ENCODE measurements around the gene KLHDC3.

KLHDC3 gene

DNA sequence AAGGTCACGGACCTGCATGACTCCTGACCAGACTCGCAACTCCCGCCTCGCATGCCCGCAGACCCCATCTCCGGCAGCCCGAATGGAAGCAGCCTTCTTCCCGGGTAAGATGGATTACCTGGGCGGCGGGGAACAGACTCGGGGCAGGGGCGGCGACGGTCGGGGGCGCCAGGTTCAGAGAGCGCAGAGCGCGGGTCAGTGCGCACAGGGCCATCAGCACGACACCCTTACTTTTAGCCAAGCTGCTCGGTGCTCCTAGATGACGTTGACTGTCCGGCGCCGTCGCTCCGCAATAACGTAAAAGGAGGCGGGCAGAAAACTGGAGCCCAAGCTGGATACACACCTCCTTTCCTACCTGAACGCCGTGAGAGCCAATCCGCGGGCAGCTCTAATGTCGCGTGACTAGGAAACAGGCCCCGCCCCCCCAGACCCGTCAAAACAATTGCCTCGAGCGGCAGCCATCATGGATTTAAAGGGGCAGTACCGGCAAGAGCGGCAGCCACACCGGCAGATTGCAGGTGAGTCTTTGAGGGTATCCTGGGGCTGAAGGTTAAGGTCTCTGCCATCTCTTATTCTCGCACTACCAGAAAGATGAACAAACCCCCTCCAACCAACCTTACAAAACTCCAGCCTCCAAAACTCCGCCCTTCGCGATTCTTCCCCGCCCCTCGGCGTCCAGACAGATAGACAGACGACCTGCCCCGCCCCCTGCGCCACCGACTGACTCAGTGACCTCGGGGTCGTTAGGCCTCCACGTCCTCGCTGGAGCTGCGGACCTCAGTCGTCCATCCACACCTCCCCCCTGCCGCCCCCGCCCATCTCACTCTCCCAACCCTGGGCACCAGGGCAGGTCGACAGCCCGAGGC, 45.4 kb downstream of the KLHDC3 start, which contains the start of the genes KLC4 and MRPL2:
TSS of gene KLC4 (plus strand) at position 464 of the 866 bp plus-strand sequence. CDS start 1,705 bp downstream, outside the sequence.
TSS of gene MRPL2 (minus strand) at position 267 of the 866 bp plus-strand sequence. CDS start at position 214, 53 bp downstream.
- DNase-seq = peak; percentile 99

GRCh38 chr6:43060034-43060754, 46.1 kb downstream of the KLHDC3 start:
- DNase-seq = peak; percentile 43

DNA sequence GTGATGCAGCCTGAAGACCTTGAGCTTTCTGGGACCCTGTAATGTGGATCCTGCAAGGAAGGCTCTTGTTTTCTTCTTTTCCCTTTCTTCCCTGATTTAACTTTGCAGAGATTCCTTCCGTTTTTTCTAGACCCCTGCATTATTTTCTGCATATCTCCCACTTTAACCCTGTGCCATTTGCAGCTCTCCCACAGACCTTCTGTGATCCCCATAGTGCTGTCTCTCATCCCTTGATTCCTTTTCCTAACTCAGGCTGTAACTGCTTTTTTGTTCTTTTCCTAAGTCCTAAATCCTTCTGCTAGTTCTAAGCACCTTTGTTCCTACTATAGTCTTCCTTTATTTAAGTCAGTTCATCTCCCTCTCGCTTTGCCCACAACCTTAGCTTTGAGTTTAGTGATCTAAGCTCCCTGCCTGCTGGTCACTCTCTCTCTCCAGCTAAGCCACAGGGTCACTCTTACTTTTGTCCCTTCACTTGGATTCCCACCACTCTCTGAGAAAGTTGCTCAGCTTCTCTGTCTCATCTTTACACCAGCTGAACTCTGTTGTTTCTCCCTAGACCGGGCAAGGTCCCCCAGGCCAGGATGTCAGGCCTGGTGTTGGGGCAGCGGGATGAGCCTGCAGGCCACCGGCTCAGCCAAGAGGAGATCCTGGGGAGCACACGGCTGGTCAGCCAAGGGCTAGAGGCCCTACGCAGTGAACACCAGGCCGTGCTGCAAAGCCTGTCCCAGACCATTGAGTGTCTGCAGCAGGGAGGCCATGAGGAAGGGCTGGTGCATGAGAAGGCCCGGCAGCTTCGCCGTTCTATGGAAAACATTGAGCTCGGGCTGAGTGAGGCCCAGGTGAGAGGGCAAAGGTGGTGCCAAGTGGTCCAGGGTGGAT, 46.9 kb downstream of the KLHDC3 start:
- no peak for DNase-seq

GRCh38 chr6:43061861-43062260, 47.8 kb downstream of the KLHDC3 start:
- no peak for DNase-seq

DNA sequence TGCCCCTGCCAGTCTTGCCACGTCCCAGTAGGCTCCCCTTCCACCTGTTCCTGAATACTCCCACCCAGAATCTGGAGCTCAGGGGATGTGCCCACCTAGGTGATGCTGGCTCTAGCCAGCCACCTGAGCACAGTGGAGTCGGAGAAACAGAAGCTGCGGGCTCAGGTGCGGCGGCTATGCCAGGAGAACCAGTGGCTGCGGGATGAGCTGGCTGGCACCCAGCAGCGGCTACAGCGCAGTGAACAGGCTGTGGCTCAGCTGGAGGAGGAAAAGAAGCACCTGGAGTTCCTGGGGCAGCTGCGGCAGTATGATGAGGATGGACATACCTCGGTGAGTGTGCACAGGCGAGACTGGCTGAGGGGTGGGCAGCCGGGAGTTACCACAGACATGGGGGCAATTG, 48.8 kb downstream of the KLHDC3 start:
- DNase-seq = no peak

GRCh38 chr6:43070028-43070632, 56.1 kb downstream of the KLHDC3 start:
- DNase-seq = no peak

Measured in NCI-H510A (cell line).